Activated CD4-positive, CD25-positive, alpha-beta regulatory T cell treated with anti-CD3 and anti-CD28 coated beads, Interleukin-2, amount 50 U/mL, for 72 hours (primary cell): ENCODE measurements around the gene DNAH8.

Experiments
- DNase-seq: peaks from one replicate; pipeline ENCODE4 v3.0.0; 2021

DNAH8 gene

GRCh38 chr6:38797391-38797790, 82.3 kb downstream of the DNAH8 start:
- DNase-seq = no peak

DNA sequence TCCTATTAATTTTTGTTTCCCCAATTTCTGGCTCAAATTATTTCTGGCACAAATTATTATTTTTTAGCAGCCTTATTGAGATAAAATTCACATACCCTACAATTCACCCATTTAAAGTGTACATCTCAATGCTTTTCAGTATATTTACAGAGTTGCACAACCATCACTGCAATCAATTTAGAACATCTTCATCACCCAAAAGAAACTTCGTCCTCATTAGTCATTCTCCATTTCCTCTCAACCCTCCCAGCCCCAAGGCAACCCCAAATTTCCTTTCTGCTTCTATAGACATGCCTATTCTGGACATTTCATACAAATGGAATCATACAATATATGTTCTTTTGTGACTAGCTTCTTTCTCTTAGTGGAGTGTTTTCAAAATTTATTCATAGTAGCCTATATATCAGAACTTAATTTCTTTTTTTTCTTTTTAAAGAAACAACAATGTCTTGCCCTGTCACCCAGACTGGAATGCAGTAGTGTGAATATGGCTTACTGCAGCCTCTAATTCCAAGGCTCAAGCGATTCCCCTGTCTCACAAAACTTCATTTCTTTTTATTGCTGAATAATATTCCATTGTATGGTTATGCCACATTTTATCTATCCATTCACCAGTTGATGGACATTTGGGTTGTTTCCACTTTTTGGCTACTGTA, 84.5 kb downstream of the DNAH8 start:
- DNase-seq = no peak

- no peak for DNase-seq
Observed at GRCh38 chr6:38801305-38801704, 86.2 kb downstream of the DNAH8 start.

DNA sequence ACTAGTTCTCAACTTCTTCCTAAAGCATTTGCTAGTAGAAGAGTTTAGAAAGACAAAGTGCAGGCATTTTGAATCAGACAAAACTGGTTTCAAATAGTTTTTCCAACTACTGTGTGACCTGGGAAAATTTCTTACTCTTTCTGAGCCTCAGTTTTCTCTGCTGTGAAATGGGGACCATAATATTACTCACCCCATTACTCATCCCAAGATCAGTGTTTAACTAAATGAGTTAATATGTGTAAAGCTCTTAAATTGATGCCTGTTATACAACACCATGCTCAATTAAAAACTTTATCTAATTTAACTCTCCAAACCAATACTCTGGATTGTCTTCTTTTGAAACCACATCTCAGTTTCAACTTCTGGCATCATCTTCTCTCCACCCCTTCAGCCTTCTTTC, 87.4 kb downstream of the DNAH8 start:
- no peak for DNase-seq

GRCh38 chr6:38803129-38803528, 88.0 kb downstream of the DNAH8 start:
- DNase-seq = no peak

- DNase-seq = no peak
Observed at GRCh38 chr6:38804358-38804757, 89.2 kb downstream of the DNAH8 start.

DNA sequence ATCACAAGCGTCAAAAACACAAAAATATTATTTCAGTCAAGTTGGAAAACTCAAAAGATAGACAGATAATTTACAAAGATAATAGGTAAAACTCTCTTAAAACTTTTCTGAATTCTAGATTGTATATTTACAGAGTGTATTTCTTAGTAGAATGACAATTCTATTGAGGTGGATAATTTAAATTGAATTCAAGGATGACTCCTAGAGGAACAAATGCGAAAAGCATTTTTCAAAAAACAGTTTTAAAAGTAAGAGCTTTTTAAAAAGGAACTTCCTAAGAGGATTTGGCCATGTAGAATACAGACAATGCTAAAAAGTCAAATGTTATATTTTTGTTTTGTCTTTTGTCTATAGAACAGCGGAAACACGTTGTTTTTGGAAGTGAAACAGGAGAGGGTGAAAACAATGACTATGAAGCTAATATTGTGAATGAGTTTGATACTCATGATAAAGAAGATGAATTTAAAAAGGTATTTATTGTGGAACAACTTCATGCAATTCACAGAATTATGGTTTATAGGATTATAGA, 90.1 kb downstream of the DNAH8 start:
- no peak for DNase-seq

DNA sequence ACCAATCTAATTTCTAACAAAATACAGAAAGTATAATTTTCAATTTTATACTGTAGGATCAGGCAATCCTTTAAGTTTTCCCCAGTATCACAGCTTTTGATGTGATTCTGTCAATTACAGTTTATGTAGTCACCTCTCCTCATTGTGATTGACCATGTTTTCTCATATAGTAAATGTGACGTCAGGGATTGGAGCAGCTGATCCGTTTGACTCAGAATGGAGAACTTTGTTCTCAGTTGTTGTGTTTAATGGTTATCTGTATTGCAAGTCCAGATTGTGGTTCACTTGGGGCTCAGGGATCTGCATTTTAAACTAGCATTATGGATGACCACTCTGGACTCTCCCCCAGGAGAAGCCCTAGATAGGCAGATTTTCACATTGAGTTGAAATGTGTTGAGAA, 90.6 kb downstream of the DNAH8 start:
- no peak for DNase-seq

GRCh38 chr6:38806271-38806670, 91.2 kb downstream of the DNAH8 start:
- no peak for DNase-seq

DNA sequence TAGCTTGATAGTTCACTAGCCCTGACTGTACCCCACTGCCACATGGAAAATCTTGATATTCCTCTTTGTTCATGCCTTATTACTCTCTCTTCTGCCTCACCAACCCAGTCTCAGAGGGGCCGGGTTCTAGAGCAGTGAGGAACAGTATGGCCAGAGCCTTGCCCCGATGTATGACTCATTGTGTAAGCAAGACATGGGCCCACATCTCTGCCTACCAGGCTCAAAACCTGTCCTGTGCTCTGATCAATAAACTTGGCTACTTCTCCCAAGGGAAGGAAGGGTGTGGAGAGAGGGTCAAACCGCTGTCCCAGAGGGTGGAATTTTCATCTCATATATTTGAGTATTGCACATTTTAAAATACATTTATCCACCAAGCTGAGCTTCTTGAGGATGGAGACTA, 91.7 kb downstream of the DNAH8 start:
- DNase-seq = no peak

- DNase-seq = no peak
Observed at GRCh38 chr6:38808039-38808438, 92.9 kb downstream of the DNAH8 start.

- DNase-seq = no peak
Observed at GRCh38 chr6:38813041-38813823, 98.1 kb downstream of the DNAH8 start.

DNA sequence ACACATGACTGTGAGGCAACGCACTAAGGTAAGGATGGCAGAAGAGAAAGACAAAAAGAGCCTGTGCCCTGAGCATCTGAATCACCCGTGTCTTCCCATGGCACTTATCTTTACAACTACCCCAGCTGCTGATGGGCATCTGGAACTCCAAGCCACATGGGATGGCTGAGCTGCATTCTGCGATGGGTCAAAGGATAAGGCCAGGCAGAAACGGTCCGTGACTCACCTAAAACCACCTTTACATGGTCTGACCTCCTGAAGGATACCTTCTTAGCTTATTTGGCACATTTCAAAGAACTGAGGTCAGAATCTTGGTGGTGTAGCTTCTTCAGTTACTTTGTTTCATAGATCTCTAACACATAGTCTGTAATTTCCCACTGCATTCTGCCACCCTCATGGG, 99.7 kb downstream of the DNAH8 start:
- no peak for DNase-seq

- DNase-seq = no peak
Observed at GRCh38 chr6:38815250-38815649, 100.1 kb downstream of the DNAH8 start.

DNA sequence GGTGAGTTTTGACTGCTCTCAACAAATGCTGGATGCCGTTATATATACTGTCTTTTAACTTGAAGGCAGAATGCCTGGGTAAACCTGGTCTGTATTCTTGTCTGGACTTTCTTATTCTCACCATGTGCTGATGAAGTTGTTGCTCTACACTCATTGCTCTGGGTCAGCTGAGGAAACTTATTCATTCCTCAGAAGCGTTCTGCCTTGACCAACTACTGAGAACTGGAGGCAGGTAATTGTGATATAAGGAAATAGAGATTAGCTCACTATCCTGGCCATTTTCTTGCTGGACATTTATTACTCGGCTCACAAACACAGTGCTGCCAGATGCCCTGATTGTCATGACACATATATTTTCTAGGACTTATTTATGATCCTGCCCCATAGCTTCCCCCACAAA, 103.6 kb downstream of the DNAH8 start:
- no peak for DNase-seq

GRCh38 chr6:38822963-38823362, 107.9 kb downstream of the DNAH8 start:
- DNase-seq = no peak

DNA sequence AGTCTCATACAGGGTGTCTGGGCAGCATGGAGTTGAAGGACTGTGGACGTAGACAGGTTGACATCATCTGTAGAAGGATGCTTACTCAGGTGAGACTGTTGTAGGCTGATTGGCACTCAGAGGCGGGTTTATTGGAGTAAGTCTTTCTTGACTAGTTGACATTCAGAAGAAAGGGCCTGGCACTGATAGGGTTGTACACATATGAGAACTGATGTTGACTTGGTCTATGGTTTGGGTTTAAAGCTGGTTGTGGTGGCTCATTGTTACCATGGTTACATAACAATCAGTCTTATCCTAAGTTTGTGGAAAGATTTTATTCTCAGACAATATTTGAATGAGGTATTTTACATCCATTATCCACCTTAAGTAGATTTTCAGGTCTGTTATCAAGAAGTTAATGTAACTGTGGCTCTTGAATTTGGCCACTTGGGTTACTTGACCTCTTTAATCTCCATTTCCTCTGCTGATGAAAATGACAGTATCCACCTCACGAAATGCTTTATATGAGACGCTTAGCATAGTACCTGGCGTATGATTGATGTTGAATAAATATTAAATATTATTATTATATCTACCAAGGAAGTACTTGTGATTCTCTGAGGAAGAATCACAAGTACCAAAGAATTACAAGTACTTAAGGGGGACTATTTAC, 109.3 kb downstream of the DNAH8 start:
- DNase-seq = no peak

GRCh38 chr6:38827024-38827423, 111.9 kb downstream of the DNAH8 start:
- no peak for DNase-seq

DNA sequence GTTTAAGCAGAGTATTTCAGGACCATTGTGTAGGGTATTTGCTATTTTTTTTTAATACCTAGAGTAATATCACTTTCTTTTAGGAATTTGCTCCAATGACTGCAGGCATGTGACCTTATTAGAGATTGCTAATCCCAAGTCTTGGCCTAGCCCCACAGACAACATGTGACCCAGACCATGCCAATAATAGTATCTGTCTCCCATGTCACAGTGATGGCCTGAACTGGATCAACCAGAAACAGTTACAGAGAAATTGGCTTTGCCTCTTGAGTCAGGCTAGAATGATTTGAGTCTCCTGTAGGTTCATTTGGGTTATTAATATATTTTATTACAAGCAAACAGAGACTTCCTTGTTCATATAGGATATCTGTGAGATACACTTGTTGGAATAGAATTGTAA, 116.8 kb downstream of the DNAH8 start:
- DNase-seq = no peak

- no peak for DNase-seq
Observed at GRCh38 chr6:38833320-38833719, 118.2 kb downstream of the DNAH8 start.

- DNase-seq = no peak
Observed at GRCh38 chr6:38836585-38836984, 121.5 kb downstream of the DNAH8 start.

- DNase-seq = no peak
Observed at GRCh38 chr6:38837101-38837500, 122.0 kb downstream of the DNAH8 start.

DNA sequence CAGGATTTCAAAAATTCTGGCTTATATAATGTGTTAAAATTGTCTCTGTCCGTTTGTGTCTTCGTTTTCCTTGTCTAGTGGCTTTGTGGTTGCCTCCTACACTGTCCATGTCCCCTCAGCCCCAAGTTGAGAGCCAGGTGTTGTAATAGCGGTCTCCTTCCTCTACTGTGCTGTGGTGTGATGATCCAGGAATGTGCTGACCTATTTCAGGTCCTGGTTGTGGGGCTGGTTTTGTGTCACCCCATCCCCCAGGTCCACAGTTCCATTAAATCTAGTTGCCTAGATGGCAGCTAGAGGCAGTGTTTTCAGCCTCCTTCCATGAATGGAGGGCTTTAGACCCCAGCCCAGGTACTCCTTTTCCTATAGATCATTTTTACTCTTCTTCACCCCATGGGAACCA, 128.7 kb downstream of the DNAH8 start:
- DNase-seq = no peak

GRCh38 chr6:38845931-38846330, 130.8 kb downstream of the DNAH8 start:
- DNase-seq = no peak
